Activated CD4-positive, alpha-beta T cell treated with anti-CD3 and anti-CD28 coated beads for 4 hours (primary cell): Measurements from ENCODE around the gene ASTL.
"Not testable (repeated sequence)": the region's sequence is repeated elsewhere in the genome, so short reads cannot be mapped to it uniquely, and the experiment has no call there.

Experiments
- DNase-seq, 2 donors: peaks; one replicate each; pipeline ENCODE4 v3.0.0-alpha.2; 2020

ASTL gene

DNA sequence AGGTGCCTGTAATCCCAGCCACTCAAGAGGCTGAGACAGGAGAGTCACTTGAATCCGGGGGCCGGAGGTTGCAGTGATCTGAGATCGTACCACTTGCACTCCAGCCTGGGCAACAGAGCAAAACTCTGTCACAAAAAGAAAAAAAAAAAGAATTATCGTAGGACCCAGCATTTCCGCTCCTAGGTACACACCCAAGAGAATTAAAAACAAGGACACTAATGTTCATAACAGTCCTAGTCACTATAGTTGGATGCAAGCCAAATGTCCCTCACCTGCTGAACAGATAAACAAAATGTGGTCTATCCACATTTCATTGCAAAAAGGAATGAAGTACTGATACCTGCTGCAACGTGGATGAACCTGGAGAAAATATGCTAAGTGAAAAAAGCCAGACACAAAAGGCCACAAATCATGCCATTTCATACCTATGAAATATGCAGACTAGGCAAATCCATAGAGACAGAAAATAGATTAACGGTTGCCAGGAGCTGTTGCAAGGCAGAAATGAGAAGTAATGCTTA is 43.1 kb downstream of the ASTL start:
- no peak for DNase-seq

DNA sequence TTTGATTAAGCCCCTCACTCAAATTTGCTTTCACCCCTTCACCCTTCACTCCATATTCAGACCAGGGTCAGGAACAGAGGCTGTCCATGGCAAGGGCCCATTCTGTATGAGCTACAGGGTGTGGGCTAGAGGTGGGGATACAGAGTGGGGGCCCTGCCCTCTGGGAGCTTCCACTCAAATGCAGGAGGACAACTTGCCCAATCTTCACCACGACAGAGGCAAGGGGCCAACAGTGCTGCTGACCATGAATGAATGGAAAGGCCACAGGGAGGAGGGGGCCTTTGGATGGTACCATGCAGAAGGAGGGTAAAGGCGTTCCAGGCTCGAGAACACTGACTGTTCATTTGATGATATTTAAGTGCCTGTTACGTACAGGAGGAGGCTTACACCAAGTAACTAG is 44.8 kb downstream of the ASTL start:
- DNase-seq: no peak

DNA sequence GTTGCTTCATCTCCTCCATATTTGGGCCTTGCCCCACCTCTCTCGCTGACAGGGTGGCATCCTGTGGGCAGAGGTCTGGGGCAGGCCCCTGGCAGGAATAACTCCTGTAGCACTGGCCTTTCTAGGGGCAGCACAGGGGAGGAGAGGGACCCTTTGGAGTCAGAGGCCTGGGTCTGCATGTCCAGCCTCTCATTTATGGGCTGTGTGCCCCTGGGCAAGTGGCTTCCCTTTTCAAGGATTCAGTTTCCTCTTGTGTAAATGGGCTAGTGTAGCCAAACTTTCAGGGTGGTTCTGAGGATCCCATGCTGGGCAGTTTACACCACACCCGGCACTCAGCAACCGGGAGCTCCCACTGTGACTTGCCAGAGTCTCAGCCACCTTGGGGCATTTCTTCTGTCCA is 45.4 kb downstream of the ASTL start:
- no peak for DNase-seq

DNA sequence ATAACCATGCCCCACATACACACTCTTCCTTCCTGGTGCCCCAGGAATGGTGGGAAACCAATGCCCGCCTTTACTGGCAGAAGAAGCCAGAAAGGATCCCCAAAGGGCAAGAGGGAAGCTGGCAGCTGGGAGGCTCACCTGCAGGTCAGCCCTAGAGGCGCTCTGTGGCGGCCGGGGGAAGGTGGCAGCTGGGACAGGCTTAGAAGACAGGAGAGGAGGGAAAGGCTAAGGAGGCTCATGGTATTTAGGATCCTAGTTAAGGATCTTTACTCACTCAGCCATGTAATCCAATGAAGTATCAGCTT is 45.8 kb downstream of the ASTL start:
- DNase-seq: no peak

DNA sequence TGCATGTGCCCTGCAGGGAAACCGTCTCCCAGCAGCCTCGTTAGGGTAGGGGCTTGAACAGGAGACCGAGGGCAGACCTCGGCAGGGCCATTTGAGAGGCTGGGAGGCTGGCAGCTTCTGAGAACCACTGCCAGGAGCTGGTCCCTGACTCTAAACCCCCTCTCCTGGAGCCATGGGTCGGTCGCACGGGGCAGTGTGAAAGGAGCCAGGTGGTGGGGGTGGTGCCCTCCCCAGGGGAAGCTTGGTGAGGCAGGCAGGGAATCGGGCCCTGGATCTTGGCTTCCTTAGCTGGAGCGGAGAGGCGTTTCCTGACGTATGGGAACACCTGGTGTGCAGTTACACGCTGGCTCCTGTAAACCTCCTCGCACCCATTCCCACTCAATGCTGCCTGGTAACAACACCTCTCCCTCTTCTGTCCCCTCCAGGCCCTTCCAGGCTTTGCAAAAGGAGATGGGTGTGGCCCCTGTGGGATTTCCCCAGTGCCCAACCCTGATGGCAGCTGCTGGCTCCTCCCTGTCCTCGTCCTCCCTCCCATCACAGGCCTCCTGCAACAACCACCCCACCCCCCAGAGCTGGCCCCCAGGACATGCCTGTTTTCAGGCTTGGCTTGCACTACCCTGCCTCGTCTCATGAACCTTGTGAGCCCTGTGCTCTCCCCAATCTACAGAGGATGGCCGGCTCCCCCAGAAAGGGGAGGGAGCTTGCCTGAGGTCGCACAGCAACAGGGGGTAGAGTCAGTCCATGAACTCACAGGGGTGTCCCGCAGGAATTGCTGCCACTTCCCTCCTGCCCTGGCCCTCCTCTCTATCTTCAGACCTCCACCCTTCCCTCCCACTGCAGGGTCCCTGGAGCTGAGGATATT is 46.4 kb downstream of the ASTL start:
- no peak for DNase-seq

DNA sequence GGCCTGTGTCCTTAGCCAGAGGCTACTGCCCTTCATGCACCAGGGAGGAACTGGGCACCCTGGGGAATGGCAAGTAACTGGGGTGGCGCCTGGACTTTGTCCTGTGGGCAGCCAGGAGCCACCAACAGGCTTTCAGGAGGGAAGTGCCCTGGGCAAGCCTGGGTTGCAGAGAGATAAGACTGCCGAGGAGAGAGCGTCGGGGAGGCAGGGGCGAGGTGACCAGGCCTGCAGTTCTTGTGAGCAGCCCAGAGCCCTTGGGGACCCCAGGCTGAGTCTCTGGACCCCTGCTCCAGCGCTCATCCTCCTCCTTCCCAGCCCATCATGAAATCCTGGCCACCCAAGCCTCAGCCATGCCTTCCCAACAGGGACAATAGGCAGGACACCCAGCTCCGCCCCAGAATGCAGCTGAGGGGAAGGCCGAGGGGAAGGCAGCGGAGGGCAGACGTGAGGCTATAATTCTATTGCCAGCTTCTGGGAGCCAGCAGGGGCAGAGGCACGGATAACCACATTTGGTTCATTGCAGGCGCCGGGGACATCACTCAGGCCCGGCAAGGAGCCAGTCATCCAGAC is 47.1 kb downstream of the ASTL start:
- DNase-seq: no peak

DNA sequence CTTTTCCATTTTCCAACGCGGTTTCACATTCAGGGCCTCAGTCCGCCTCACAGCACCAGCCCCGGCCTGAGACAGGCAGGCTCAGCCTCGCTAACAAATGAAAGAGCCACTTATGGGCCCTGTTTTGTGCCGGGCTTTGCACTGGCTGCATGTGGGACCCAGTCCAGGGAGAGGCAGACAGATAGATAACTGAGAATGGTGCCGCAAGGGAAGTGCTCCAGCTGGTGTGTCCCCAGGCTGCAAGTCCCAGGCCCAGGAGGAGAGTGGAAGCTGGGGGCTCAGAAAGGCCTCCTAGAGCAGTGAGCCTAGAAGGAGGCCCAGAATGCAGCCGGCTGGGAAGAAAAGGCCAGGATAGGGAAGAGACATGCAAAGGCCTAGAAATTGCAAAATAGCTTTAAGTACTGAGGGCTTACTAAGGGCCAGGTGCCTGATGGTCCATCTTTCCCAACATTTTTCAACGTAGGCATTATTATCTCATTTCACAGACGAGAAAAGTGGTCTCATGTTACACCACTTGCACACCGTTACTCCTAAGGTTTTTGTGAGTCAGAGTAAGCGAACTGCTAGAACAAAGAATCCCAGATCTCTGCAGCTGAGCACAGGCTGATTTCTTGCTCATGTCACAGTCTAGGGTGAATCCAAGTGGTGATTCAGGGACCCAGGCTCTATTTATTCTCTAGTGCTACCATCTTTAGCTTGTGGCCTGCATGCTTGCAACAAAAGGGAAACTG is 47.9 kb downstream of the ASTL start:
- DNase-seq: no peak

DNA sequence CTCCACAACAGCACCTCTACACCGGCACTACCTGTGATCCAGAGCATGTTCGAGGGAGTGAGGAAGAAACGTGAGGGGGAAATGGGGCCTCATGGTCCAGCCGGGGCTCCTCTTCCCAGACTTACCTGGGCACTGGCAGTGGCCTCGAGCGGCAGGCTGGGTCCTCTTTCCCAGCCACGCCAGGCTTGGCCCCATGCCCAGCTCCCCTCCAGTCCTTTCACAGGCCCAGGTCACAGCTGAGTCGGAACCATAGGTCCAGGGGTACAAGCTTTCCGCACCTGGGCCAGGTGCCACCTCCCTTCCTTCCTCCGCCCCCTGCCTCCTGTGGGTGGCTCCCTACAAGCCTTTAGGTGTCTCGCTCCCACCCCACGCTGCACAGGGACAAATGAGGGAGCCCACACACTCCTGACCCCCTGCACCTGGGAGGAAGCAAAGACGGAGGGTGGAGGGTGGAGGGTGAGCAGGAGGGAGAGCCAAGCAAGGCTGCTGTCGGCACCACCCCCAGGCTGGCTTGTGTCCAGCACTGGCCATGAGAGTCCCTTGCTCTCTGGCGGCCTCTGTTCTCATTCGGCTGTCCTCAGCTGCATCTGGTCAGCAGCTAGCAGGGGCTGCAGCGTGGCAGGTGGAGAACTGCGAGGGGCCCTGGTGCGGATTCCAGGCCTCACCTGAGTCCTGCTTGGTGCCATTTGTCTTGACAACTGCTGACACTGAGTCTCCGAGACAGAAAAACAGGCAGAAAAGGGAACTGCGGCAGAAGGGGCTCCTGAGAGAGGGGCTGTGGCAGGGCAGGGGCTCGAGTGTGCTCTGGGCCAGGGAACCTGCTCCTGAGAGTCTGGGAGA is 48.7 kb downstream of the ASTL start:
- DNase-seq: no peak

DNA sequence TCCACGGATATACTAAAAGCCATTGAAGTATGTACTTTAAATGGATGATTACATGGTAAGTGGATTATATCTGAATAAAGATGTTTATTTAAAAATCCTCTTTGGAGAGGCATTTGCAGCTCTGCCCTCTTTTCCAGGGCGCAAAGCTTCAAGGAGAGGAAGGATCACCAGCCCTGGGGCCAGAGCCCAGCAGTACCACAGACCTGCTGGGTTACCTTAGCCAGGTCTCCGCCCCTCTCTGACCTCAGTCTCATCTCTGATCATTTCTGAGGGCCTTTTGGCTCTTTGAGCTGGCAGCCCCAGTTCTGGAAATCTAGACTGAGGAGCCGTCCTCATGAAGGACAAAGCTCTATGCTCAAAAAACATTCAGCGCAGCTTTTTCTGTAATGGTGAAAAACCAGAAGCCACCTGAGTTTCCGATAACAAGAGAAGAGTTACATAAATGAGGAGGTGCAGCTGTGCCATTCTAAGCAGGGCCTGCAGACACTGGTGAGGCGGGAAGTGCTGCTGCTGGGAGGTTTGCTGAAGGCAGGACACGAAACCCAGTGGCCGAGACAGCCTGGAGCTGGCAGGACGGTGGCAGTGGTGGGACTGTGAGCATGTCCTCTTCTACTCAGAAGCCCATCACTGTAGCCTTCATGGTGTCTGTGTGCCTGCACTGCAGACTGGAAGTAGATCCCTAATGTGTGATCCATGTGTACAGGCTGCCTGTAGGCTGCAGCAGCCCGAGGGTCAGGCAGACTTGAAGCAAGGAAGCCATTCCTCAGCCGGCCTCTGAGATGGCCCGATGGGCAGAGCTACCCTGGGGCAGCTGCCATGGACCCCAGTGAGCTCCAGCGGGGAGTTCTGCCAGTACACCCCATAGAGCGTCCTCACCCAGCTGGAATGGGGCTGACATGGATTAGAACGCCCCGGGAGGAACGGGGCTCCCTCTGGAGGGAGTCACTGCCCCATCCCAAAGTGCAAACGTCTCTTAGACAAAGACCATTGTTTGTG is 49.7 kb downstream of the ASTL start:
- no peak for DNase-seq

DNA sequence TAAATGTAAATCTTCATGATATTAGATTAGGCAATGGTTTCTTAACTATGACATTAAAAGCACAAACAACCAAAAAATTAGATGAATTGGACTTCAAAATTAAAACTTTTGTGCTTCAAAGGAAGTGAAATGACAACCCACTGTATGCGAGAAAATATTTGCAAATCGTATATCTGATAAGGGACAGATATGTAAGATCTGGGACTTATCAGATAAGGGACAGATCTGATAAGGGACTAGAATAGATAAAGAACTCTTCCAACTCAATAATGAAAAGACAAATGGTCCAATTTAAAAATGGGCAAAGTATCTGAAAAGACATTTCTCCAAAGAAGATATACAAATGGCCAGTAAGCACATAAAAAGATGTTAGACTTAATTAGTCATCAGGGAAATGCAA is 51.2 kb downstream of the ASTL start:
- no peak for DNase-seq

DNA sequence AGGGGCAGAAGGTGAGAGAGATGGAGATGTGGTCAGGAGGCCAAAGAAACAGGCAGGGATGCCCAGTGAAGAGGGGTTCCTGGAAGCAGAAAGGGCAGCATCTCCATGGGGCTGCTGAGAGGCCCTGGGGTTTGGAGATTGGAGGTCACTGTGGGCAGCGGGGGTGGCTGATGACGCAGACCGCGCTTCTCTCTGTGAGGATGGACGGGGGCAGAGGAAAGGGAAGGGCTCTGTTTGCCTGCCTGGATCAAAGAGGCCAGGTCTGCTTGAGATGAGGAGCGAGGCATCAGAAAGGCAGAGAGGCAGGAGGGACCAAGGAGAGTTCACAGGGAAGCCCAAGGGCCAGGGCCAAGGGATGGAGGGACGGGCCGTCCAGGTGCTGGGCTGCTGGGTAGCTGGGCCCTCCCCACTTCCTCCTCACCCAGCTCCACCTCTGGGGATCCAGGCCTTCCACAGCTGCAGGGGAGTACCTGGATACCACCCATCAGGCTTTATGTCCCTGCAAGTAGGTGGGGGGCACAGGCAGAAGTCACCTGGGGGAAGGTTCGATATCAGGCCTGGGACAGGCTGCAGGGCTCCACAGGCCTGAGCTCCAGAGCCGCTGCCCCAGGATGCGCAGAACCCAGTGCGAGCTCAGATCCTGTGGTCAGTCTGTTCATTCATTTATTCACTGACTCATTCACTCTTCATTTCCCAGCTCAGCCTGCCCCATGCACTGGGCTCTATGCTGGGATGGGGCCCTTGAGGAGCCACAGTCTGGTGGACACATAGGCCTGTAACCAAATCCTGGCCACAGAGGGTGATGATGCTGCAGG is 52.6 kb downstream of the ASTL start:
- no peak for DNase-seq

DNA sequence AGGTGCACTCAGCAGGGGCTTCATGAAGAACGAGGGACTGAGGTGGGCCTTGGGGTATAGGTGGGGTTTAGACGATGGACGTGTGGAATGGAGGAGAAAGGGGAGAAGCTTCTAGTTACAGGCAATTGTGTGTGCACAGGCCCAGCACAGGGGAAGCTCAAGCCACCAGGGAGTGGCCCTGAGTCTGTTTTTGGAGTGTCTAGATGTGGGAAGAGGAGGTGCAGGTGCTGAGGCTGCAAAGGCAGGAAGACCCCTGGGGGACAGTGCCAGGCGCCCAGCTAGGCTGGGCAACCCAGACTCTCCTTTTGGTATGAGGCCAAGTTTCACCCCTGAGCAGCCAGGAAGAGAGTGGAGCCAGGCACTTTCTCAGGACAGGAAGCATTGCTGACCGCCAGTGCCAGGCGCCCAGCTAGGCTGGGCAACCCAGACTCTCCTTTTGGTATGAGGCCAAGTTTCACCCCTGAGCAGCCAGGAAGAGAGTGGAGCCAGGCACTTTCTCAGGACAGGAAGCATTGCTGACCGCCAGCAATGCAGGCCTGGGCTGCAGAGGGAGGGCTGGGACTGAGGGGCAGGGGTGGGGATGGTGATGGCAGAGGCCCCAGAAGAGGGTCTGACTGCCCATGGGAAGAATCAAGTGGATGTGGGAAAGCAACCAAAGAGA is 53.3 kb downstream of the ASTL start:
- DNase-seq: not testable (repeated sequence)

DNA sequence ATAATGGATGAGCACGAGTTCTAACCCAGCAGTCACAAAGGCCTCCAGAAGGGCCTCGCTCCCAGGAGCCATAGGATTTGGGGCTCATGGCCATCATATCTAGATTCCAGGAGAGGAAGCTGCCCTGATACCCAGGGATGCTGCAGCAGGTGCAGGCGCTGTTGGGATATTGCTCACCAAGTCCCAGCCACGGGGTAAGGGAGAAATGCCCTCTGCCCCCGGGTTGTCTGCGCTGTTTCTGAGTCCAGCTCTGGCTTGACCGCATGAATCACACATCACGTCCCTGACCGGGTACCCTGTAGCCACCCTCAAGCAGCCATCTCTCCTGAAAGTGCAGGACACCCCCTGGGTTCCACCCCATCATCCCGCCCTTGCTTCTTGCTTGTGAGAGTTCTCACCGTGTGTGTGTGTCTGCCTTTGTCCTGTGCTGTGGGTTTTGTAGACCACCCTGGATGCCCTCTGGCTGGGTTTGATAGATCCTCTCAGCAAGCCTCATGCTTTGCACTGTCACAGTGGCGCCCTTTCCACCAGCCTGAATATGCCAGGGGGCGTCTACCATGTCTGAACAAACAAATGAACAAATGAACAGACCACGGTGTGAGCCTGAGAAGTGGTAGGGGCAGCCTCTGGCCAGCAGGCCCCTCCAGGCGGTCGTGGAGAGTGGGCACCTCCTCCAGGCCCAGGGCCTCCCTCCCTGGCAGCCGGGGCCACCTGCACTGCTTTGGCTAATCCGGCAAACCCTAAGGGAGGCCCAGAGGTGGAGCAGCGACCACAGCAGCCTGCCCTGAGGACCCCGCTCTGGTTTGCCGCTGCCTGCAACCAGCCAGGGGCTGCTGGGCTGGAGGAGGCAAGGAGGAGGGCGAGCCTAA is 54.1 kb downstream of the ASTL start:
- DNase-seq: no peak

DNA sequence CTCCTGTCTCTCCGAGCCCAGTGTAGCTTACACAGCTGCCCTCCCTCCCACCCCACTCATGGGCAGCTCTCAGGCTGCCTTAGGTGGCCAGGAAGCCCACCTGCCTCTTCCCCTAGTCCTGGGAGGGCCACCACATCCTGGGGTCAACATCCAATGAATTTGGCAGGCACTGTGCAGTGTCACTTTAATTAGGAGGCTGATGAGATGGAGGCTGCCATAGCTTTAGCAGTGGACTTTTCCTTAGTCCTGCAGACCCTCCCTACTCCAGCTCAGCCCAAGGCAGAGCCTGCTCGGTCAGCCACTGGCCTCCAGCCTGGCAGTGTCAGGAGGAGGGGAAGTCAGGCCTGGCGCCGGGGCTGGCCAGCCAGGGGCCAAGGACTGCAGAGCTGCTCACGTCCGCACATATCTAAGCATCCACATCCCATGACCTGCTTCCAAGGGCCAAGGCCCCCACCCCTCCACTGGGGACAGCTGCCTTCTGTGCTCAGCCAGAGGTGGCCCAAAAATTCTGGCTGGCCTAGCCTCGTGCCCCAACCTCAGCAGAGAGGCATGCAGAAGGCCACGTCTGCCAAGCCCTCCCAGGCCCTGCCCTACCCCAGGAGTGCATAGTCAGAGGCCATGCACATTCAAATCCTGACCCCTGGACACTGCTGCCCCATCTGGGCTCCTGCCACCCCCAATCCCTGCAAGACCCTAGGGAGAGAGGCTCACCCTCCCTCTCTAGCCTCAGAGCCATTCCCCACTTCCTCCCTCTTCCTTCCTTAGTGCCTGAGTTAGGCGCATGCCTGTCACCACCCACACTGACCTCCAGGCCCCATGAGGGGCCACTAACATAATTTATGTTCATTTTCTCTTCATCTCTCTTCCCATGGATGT is 55.0 kb downstream of the ASTL start:
- no peak for DNase-seq

DNA sequence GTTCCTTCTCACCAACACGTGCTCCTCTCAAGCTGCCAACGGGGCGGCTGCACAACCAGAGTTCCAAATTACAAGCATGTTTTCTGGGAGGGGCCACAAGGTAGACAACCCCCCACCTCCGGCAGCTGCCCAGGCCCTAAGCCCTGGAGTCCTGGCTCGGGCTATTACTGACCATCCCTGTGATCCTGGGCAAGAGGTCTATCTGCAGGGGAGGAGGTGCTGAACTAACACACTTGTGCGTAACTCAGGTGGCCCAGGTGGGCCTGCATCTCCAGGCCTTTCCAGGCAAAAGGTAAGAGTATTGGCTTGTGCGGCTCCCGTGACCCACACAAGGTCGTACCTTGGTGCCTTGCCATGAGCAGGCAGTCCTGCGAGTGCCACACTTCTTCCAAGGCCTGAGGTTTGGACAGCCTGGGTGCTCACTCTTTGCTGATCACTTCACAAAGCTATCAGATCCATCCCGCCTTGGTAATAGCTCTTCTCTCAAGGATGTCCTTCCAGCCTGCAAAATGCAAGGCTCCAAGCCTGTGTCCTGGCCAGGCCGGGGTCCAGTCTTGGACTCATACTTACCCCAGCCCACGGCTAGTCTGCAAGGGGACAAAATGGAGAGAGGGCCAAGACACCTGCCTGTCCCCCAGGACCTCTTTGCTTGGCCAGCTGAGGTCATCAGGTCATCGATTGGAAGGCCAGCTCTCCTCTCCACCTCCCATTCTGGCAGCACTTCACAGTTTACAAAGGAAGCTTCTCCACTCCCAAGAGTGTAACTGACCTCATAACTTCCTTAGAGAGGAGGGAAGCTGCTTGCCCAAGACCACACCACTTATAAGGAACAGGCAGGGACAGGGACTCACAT is 55.9 kb downstream of the ASTL start:
- DNase-seq: no peak

DNA sequence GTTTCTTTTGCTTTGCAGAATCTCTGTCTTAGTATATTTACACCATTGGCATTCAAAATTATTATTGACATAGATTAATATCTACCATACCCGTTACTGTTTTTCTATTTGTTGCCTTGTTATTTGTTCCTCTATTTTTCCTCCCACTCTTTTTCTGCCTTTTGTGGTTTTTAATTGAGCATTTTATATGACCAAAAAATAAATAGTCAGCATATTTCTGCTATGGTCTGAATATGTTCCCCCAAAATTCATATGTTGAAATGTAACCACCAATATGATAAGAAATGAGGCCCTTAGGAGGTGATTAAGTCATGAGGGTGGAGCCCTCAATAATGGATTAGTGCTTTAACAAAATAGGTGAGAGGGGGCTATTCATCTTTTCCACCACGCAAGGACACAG is 57.3 kb downstream of the ASTL start:
- DNase-seq: no peak

DNA sequence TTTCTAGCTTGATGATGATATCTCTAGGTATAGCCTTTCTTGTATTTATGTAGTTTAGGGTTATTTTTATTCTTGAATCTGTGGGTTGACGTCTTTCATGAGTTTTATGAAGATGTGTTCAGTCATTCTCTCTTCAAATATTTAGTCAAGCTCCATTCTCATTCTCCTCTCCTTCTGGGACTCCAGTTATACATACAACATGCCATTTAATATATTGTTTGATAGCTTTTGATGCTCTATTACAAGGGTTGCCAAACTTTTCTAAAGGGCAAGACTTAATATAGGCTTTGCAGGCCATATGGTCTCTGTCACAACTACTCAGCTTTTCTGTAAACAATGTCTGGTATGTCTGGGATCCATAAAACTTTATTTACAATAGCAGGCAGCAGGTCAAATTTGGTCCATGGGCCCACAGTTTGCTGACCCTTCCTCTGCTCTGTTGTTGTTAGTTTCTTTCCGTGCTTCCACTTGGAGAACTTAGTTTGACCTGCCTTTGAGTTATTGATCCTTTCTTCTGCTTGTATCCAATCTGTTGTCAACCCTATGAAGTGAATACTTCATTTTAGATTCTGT is 63.0 kb downstream of the ASTL start:
- no peak for DNase-seq
